HG03175 (cell line): Measurements from ENCODE around the gene THOC5.
"Not testable (repeated sequence)": the region's sequence is repeated elsewhere in the genome, so short reads cannot be mapped to it uniquely, and the experiment has no call there.

ENCODE experiments used
- ATAC-seq: cut with Tn5 transposase; IDR thresholded peaks from one replicate; pipeline ENCODE4 v1.9.1; 2021; ENCODE audit warnings: mild to moderate bottlenecking, moderate library complexity; ENCODE audit not compliant: unreplicated experiment

The THOC5 gene

GRCh38 chr22:29553351-29554224, at the start of gene THOC5:
Gene THOC5, minus strand, starts transcription at chr22:29553757. Its CDS starts 4,610 bp downstream, at chr22:29549147.
- ATAC-seq, result peak; percentile 95

GRCh38 chr22:29598684-29599020, 45.1 kb upstream of the THOC5 start:
- no peak for ATAC-seq

GRCh38 chr22:29597871-29598683, 44.5 kb upstream of the THOC5 start:
- ATAC-seq, result not testable (repeated sequence)

DNA sequence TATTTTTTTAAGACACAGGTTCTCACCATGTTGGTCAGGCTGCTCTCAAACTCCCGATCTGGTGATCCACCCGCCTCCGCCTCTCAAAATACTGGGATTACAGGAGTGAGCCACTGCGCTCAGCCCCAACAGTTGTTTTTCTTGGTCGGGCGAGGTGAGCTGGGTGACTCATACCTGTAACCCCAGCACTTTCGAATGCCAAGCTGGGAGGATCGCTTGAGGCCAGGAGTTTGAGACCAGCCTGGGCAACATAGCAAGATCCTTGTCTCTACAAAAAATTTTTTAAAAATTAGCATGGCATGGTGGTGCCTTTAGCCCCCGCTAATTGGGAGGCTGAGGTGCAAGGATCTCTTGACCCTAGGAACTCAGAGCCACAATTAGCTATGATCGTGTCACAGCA, 42.9 kb upstream of the THOC5 start:
- no peak for ATAC-seq

GRCh38 chr22:29594447-29594846, 40.9 kb upstream of the THOC5 start:
- not testable (repeated sequence) for ATAC-seq

GRCh38 chr22:29593923-29594322, 40.4 kb upstream of the THOC5 start:
- ATAC-seq, result no peak

GRCh38 chr22:29587938-29588699, 34.6 kb upstream of the THOC5 start:
- ATAC-seq, result no peak

DNA sequence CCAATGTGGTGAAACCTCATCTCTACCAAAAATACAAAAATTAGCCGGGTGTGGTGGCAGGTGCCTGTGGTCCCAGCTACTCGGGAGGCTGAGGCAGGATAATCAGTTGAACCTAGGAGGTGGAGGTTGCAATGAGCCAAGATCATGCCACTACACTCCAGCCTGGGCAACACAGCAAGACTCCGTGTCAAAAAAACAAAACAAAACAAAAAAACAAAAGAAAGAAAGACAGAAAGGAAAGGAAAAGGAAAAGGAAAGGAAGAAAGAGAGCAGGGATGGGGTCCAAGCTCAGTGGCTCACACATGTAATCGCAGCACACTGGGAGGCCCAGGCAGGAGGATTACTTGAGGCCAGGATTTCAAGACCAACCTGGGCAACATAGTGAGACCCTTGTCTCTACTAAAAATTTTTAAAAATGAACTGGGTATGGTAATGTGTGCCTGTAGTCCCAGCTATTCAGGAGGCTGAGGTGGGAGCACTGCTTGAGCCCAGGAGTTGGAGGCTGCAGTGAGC, 32.7 kb upstream of the THOC5 start:
- not testable (repeated sequence) for ATAC-seq

DNA sequence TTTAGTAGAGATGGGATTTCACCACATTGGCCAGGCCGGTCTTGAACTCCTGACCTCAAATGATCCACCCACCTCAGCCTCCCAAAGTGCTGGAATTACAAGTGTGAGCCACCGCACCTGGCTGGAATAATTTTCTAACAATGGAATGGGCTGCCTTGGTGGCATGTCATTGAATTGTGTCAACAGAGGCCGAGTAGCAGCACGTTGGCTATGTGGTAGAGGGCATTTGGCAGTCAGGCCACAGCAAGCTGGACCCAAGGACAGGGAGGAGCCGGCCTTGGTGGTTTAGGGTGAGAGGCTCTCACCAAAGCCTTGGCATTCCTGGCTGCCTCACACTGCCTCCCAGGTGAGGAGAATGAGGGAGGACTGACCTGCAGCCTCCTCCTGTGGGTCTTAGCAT, 31.4 kb upstream of the THOC5 start:
- ATAC-seq, result no peak

DNA sequence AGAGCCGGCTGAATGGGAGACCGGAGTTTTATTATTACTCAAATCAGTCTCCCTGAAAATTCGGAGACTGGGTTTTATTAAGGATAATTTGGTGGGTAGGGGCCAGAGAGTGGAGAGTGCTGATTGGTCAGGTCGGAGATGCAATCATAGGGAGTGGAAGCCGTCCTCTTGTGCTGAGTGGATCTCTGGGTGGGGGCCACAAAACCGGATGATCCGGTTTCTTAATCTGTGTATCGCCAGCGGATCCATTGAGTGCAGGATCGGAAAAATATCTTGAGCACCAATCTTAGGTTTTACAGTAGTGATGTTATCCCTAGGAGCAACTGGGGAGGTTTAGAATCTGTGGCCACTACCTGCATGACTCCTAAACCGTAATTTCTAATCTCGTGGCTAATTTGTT, 28.2 kb upstream of the THOC5 start:
- ATAC-seq, result no peak

- no peak for ATAC-seq
Measured at GRCh38 chr22:29580200-29580810, 26.7 kb upstream of the THOC5 start.

DNA sequence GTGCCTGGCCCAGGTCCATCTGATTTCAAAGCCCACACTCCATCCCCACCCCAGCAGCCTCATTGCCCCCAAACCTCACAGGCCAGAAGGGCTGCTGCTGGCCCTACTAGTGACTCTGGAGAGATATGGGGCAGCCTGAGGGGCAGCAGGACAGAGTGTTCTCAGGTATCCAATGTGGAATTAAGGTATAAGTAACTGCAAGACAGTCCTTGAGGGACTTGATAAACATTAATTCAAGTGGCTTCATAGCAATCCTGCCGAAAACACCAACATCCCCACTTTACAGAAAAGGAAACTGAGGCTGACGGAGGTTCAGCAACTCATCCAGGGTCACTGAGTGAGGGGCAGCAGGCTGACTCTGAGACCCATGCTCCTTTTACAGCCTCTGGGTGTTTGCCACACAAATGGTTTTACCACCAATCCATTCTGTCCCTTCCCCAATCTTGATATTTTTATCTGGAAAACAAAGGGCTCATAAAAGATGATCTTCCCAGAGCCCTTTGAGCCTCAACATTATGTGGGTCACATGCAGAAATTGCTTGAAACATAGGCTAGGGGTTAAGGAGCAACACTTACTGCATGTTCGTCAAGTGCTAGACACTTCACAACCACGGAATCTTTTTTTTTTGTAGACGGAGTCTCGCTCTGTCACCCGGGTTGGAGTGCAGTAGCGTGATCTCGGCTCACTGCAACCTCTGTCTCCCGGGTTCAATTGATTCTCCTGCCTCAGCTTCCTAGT, 25.1 kb upstream of the THOC5 start:
- ATAC-seq, result no peak

GRCh38 chr22:29574762-29575450, 21.3 kb upstream of the THOC5 start:
- no peak for ATAC-seq

GRCh38 chr22:29570912-29571549, 17.5 kb upstream of the THOC5 start:
- no peak for ATAC-seq

DNA sequence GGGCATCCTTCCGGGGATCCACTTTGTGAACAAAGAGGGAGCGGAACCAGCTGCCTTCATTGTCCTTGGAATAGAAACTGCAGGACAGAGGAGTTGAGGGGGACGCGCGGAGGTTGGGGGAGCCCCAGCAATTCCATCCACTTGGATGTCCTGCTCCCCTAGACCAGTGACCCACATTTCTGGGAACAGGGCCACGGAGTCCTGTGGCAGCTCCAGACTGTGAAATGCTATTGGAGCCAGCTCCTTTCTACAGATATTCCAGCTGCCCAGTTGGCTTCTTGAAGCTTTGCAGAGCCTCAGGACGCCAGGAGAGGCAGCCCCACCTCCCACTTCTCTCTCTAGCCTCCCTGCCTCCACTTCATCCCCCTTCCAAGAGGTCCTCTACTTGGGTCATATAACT, 16.9 kb upstream of the THOC5 start:
- no peak for ATAC-seq

DNA sequence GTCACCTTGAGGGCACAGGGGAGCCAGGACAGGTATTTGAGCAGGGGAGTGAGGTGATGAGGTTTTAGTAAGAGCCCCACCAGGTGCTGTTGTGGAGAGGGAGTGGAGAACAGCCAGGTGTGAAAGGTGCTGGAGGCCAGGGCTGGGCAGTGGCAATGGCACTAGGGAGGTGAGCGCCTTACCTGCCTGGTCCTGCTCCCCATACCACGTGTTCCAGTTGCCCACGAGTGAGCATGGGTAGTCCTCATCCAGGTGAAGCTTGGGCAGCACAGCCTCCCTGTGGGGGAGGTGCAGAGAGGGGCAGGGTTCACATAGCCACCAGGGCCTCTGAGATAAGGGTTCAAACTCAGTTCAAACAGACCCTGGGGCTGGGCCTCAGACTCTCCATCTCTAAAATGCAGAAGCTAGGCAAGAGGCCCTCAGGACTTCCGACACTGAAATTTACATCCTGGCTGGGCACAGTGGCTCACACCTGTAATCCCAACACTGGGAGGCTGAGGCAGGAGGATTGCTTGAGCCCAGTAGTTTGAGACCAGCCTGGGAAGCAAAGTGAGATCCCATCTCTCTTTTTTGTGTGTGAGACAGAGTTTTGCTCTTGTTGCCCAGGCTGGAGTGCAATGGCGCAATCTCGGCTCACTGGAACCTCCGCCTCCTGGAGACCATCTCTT, 15.6 kb upstream of the THOC5 start:
- ATAC-seq, result no peak

GRCh38 chr22:29567338-29567737, 13.8 kb upstream of the THOC5 start:
- no peak for ATAC-seq

GRCh38 chr22:29566513-29566912, 13.0 kb upstream of the THOC5 start:
- not testable (repeated sequence) for ATAC-seq
